Measurements from ENCODE around the gene SIM2. TPM values are rescaled to one million over a fixed set of nuclear protein-coding genes. Genes with fewer than 3 reads are reported as not detected.

The SIM2 gene
- total and polyA plus RNA-seq, 2 of the 13 experiments (the other 11 are each of a cell fraction or from before 2014, with no cell fraction given), result 0.36 to 0.53 TPM

DNA sequence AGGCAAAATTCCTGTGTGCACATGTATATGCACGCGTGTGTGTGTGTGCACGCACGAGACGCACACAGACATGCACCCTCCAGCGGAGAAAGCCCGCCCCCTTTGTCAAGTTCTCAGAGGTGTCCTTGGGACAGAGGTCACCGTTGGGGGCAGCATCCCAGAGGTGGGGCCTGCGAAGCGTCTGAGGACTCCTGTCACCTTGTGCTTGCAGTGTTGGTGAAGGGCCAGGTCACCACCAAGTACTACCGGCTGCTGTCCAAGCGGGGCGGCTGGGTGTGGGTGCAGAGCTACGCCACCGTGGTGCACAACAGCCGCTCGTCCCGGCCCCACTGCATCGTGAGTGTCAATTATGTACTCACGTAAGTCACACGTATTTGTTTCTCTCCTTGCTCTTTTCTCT, 42.6 kb downstream of the SIM2 start (continued):
- TF ChIP-seq, protein P1, sequence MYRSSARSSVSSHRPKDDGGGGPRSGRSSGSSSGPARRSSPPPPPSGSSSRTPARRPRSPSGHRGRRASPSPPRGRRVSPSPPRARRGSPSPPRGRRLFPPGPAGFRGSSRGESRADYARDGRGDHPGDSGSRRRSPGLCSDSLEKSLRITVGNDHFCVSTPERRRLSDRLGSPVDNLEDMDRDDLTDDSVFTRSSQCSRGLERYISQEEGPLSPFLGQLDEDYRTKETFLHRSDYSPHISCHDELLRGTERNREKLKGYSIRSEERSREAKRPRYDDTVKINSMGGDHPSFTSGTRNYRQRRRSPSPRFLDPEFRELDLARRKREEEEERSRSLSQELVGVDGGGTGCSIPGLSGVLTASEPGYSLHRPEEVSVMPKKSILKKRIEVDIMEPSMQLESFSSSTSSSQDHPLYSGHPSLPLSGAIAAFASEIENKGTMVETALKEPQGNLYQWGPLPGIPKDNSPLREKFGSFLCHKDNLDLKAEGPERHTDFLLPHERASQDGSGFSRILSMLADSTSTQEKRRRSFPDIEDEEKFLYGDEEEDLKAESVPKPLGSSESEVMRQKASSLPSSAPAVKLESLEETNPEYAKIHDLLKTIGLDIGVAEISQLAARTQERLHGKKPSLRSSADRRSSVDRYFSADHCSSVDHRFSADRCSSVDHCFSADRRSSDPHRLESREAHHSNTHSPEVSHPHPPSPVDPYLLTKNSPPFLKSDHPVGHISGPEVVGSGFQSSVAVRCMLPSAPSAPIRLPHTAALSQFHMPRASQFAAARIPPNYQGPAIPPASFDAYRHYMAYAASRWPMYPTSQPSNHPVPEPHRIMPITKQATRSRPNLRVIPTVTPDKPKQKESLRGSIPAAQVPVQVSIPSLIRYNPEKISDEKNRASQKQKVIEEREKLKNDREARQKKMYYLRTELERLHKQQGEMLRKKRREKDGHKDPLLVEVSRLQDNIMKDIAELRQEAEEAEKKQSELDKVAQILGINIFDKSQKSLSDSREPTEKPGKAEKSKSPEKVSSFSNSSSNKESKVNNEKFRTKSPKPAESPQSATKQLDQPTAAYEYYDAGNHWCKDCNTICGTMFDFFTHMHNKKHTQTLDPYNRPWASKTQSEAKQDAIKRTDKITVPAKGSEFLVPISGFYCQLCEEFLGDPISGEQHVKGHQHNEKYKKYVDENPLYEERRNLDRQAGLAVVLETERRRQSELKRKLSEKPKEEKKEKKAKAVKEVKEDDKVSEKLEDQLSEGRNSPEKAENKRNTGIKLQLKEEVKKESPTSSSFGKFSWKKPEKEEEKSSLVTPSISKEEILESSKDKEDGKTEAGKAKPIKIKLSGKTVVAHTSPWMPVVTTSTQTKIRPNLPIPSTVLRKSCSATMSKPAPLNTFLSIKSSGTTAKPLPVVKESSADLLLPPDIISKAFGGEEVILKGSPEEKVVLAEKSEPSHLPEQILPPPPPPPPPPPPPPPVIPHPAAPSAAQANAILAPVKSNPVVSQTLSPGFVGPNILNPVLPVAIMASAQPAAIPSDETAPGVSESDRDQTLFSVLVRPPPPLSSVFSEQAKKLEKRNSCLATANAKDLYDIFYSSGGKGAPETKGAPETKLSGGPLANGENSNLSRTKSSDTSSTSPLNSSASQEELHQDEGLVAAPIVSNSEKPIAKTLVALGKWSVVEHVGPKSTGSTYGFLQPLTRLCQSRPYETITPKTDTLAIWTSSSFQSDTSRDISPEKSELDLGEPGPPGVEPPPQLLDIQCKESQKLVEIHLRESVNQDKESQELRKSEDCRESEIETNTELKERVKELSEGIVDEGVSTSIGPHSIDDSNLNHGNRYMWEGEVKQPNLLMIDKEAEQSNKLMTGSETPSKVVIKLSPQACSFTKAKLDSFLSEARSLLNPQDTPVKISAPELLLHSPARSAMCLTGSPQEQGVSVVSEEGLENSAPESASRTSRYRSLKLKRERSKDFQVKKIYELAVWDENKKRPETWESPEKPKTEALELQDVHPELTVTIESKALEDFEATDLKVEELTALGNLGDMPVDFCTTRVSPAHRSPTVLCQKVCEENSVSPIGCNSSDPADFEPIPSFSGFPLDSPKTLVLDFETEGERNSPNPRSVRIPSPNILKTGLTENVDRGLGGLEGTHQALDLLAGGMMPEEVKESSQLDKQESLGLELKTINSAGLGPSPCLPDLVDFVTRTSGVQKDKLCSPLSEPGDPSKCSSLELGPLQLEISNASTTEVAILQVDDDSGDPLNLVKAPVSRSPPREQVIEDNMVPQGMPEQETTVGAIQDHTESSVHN (CRISPR knock-in tag; IDR thresholded peaks at IDR 0.05), result no peak
- TF ChIP-seq ZNF839 (CRISPR knock-in tag; IDR thresholded peaks at IDR 0.05; ENCODE audit: borderline replicate concordance), result no peak
- no peak for TF ChIP-seq FOXC1 (CRISPR knock-in tag; IDR thresholded peaks at IDR 0.05; ENCODE audit: borderline replicate concordance)
- TF ChIP-seq KMT2A (CRISPR knock-in tag; IDR thresholded peaks at IDR 0.05), result no peak
- no peak for TF ChIP-seq ZNF263 (CRISPR knock-in tag; IDR thresholded peaks at IDR 0.05)
- TF ChIP-seq, protein P2, sequence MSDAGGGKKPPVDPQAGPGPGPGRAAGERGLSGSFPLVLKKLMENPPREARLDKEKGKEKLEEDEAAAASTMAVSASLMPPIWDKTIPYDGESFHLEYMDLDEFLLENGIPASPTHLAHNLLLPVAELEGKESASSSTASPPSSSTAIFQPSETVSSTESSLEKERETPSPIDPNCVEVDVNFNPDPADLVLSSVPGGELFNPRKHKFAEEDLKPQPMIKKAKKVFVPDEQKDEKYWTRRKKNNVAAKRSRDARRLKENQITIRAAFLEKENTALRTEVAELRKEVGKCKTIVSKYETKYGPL (CRISPR knock-in tag; IDR thresholded peaks at IDR 0.05), result no peak
- TF ChIP-seq, protein P3, sequence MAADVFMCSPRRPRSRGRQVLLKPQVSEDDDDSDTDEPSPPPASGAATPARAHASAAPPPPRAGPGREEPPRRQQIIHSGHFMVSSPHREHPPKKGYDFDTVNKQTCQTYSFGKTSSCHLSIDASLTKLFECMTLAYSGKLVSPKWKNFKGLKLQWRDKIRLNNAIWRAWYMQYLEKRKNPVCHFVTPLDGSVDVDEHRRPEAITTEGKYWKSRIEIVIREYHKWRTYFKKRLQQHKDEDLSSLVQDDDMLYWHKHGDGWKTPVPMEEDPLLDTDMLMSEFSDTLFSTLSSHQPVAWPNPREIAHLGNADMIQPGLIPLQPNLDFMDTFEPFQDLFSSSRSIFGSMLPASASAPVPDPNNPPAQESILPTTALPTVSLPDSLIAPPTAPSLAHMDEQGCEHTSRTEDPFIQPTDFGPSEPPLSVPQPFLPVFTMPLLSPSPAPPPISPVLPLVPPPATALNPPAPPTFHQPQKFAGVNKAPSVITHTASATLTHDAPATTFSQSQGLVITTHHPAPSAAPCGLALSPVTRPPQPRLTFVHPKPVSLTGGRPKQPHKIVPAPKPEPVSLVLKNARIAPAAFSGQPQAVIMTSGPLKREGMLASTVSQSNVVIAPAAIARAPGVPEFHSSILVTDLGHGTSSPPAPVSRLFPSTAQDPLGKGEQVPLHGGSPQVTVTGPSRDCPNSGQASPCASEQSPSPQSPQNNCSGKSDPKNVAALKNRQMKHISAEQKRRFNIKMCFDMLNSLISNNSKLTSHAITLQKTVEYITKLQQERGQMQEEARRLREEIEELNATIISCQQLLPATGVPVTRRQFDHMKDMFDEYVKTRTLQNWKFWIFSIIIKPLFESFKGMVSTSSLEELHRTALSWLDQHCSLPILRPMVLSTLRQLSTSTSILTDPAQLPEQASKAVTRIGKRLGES (CRISPR knock-in tag; IDR thresholded peaks at IDR 0.05; ENCODE audit: borderline replicate concordance), result no peak
- no peak for TF ChIP-seq RNF2 (conservative IDR thresholded peaks at IDR 0.05; ENCODE audit: low read depth)

Data from HepG2 (cell line).